ENCODE results near the gene MPZL1.

DNA sequence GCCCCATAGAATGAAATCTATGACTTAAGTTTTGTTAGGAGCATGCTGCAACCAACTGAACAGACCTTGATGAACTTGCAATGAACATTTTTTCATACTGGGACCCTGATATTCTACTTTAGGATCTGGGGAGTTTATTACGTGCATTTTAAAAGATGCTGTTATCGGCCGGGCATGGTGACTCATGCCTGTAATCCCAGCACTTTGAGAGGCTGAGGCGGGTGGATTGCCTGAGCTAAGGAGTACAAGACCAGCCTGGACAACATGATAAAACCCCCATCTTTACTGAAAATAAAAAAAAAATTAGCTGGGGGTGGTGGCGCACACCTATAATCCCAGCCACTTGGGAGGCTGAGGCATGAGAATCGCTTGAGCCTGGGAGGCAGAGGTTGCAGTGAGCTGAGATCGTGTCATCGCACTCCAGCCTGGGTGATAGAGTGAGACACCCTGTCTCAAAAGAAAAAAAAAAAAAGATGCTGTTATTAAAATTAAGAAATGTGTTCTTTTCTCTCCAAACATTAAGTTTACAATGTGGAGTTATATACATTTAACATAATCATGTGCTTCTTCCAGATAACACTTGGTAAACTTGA lies 7.1 kb downstream of the MPZL1 start:
- TF ChIP-seq, protein P1, sequence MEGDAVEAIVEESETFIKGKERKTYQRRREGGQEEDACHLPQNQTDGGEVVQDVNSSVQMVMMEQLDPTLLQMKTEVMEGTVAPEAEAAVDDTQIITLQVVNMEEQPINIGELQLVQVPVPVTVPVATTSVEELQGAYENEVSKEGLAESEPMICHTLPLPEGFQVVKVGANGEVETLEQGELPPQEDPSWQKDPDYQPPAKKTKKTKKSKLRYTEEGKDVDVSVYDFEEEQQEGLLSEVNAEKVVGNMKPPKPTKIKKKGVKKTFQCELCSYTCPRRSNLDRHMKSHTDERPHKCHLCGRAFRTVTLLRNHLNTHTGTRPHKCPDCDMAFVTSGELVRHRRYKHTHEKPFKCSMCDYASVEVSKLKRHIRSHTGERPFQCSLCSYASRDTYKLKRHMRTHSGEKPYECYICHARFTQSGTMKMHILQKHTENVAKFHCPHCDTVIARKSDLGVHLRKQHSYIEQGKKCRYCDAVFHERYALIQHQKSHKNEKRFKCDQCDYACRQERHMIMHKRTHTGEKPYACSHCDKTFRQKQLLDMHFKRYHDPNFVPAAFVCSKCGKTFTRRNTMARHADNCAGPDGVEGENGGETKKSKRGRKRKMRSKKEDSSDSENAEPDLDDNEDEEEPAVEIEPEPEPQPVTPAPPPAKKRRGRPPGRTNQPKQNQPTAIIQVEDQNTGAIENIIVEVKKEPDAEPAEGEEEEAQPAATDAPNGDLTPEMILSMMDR (IDR thresholded peaks at IDR 0.05; ENCODE audit: low read depth, low read length, missing input control): no peak
- TF ChIP-seq NR2F2 (IDR thresholded peaks at IDR 0.05): no peak
- TF ChIP-seq, protein P2, sequence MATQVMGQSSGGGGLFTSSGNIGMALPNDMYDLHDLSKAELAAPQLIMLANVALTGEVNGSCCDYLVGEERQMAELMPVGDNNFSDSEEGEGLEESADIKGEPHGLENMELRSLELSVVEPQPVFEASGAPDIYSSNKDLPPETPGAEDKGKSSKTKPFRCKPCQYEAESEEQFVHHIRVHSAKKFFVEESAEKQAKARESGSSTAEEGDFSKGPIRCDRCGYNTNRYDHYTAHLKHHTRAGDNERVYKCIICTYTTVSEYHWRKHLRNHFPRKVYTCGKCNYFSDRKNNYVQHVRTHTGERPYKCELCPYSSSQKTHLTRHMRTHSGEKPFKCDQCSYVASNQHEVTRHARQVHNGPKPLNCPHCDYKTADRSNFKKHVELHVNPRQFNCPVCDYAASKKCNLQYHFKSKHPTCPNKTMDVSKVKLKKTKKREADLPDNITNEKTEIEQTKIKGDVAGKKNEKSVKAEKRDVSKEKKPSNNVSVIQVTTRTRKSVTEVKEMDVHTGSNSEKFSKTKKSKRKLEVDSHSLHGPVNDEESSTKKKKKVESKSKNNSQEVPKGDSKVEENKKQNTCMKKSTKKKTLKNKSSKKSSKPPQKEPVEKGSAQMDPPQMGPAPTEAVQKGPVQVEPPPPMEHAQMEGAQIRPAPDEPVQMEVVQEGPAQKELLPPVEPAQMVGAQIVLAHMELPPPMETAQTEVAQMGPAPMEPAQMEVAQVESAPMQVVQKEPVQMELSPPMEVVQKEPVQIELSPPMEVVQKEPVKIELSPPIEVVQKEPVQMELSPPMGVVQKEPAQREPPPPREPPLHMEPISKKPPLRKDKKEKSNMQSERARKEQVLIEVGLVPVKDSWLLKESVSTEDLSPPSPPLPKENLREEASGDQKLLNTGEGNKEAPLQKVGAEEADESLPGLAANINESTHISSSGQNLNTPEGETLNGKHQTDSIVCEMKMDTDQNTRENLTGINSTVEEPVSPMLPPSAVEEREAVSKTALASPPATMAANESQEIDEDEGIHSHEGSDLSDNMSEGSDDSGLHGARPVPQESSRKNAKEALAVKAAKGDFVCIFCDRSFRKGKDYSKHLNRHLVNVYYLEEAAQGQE (IDR thresholded peaks at IDR 0.05): no peak
- TF ChIP-seq, protein P3, sequence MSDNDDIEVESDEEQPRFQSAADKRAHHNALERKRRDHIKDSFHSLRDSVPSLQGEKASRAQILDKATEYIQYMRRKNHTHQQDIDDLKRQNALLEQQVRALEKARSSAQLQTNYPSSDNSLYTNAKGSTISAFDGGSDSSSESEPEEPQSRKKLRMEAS (IDR thresholded peaks at IDR 0.05): no peak
- TF ChIP-seq, protein P4, sequence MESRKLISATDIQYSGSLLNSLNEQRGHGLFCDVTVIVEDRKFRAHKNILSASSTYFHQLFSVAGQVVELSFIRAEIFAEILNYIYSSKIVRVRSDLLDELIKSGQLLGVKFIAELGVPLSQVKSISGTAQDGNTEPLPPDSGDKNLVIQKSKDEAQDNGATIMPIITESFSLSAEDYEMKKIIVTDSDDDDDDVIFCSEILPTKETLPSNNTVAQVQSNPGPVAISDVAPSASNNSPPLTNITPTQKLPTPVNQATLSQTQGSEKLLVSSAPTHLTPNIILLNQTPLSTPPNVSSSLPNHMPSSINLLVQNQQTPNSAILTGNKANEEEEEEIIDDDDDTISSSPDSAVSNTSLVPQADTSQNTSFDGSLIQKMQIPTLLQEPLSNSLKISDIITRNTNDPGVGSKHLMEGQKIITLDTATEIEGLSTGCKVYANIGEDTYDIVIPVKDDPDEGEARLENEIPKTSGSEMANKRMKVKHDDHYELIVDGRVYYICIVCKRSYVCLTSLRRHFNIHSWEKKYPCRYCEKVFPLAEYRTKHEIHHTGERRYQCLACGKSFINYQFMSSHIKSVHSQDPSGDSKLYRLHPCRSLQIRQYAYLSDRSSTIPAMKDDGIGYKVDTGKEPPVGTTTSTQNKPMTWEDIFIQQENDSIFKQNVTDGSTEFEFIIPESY (IDR thresholded peaks at IDR 0.05): no peak
- no peak for TF ChIP-seq RAD21 (IDR thresholded peaks at IDR 0.05)
- TF ChIP-seq TAF1 (conservative IDR thresholded peaks at IDR 0.05): no peak
- no peak for TF ChIP-seq JUND (IDR thresholded peaks at IDR 0.05)
- no peak for TF ChIP-seq YY1 (IDR thresholded peaks at IDR 0.05)
- TF ChIP-seq, protein P5, sequence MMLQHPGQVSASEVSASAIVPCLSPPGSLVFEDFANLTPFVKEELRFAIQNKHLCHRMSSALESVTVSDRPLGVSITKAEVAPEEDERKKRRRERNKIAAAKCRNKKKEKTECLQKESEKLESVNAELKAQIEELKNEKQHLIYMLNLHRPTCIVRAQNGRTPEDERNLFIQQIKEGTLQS (IDR thresholded peaks at IDR 0.05): no peak
- TF ChIP-seq GABPA (IDR thresholded peaks at IDR 0.05 in 1 of 2, conservative IDR thresholded peaks at IDR 0.05 in 1 of 2): no peak
- TF ChIP-seq EGR1 (IDR thresholded peaks at IDR 0.05; ENCODE audit: low read depth in 2 of 2): no peak
- TF ChIP-seq RXRA (IDR thresholded peaks at IDR 0.05): no peak

All from liver (tissue), 3 donors.